NCI-H1417 (cell line): ENCODE results near the gene TPCN1.

Source experiments
- DNase-seq, 3 experiments: peaks; one replicate each; lab custom pipeline; 2025; lab: John Stamatoyannopoulos, UW

Gene TPCN1

DNA sequence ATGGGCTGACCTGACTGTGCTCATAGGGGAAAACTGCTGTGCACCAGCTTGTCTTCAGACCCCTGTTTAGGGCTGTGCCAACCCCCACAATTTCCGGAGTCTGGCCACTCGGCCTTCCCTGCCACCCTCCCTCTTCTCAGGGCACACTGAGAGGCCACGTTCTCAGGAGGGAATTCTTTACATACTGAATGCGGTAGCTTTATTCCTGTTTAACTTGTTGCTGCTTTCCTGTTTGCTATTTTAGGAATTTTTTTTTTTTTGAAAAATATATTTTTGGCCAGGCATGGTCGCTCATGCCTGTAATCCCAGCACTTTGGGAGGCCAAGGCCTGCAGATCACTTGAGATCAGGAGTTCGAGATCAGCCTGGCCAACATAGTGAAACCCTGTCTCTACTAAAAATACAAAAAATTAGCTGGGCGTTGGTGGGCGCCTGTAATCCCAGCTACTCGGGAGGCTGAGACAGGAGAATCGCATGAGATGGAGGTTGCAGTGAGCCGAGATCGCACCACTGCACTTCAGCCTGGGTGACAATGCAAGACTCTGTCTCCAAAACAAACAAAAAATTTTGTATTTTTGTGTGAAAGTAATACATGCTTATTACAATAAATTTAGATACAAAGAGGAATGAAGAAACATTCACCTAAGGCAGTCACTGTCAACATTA is 39.5 kb downstream of the TPCN1 start:
- DNase-seq: no peak

DNA sequence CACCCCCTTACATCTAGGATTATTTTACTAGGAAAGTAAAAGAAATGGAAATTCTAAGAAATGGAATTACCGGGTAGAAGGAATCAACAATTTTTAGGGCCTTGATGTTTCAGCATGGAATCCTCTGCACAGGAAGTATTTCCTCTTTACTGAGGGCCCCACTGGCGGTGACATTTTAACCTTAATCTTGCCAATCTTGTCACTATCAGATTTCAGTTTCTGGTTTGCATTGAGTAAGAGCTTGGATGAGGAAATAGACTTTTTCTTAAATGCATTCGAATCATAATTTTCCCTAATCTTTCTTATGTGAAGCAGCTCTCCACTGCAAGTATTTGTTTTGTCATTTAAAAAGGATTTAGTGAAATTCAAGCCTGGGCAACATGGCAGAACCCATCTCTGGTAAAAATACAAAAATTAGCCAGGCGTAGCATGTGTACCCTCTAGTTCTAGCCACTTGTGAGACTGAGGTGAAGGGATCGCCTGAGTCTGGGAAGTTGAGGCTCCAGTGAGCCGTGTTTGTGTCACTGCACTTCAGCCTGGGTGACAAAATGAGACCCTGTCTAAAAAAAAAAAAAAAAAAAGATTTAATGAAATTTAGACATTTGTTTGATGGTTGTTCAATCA is 40.7 kb downstream of the TPCN1 start:
- no peak for DNase-seq

DNA sequence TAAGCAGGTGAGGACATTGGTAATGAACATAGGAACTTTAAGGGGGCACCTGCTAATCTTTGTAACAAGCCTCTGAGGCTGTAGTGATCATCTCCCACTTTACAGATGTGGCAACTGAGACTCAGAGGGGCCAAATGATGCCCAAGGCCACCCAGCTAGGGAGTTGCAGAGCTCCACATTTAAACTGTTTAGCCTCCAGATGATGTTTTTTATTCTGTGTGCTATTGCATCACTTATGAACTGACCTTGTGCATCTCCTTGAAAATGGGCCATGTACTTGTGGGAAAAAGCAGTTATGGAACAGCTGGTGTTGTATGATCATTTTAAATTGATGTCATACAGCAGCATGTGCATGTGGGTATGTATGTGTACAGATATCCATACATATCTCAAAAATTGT is 41.4 kb downstream of the TPCN1 start:
- DNase-seq: no peak

DNA sequence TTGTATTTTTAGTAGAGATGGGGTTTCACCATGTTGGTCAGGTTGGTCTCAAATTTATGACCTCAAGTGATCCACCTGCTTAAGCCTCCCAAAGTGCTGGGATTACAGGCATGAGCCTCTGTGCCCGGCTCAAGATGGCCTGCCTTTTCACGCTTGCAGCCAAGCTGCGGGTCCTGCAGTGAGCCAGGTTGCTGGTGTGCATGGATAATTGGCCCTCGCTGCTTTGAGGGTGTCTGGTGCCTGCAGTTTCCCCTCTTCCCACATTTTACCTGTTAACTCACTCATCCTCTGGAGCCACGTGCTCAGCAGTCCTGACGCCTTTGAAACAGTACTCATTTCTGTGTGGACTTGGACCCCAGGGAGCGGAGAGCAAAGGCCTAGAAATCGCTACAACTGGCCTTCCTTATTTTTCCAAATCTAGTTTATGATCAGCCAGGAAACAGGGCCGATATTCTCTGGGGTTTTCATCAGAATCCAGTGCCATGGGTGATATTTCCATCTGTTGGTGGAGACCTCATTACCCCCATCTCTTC is 42.2 kb downstream of the TPCN1 start:
- DNase-seq: no peak

DNA sequence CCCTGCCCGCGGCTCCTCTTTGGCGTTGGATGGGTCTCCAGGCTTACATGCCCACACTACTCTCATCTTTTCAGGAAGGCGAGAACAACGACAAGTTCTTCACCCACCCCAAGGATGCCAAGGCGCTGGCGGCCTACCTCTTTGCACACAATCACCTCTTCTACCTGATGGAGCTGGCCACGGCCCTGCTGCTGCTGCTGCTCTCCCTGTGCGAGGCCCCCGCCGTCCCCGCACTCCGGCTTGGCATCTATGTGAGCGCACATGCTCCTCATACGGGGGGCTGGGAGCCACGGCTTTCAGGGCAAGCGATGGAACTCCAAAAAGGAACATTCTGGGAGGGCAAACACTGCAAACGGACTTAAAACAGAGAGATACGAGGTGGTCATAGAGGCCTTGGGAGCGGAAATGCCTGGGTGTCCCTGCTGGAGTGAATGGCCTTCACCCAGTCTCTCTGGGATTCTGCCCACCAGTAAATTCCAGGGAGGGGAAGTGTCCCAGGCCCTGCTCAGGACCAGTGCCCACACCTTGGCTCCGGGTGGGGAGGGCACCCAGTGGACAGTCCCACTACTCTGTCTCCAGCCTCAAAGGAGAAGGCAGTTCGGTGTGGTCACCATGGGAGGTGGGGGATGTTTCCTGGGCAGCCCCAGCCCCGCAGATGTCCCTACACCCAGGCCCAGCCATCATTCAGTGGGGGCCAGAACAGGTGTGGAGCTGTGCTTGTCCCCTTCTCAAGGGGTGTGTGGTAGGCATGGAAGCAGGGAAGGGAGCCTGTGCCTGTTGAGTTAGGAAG is 45.0 kb downstream of the TPCN1 start:
- no peak for DNase-seq

DNA sequence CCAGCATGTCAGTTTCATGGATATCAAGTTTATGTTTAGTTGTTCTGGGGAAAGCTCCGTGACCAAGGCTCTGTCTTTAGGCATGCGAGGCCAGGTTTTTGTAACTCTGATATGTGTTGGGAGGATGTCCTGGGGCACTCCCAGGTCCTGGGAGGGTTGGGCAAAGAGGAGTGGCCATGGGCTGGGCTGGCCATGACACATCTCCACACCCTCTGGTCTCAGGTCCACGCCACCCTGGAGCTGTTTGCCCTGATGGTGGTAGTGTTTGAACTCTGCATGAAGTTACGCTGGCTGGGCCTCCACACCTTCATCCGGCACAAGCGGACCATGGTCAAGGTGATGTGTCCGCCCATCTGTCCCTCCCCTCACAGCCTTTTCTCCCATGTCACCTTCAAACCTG is 46.4 kb downstream of the TPCN1 start:
- DNase-seq: no peak

DNA sequence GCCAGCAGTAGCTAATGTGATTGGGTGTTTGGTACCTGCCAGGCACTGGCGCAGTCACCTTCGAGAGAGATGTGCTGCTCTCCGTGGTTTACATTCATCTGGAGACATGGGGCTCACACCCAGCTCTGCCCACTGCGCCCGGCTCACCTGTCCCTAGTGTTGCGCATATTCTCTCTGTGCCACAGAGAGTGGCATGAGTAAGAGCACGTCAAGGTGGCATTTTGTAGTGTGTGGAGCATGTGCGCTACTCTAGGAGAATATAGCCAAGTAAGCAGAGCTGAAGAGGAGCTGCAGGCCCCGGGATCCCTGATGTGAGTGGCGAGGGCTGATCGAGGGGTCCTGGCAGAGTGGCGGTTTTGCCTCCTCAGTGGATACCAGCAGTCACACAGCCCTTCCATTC is 46.9 kb downstream of the TPCN1 start:
- no peak for DNase-seq

DNA sequence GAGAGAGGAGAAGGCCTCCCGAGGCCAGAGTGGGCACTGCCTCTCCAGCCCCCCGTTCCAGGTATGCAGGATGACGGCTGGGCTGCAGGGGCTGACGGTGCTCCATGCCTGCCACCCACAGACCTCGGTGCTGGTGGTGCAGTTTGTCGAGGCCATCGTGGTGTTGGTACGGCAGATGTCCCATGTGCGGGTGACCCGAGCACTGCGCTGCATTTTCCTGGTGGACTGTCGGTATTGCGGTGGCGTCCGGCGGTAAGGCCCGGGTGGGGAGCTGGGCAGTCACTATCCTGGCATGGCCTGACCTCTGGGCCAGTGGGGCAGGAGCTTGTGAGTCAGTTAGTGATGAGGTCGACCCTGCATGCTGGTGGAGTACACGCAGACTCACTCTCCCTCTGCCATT is 47.4 kb downstream of the TPCN1 start:
- no peak for DNase-seq

DNA sequence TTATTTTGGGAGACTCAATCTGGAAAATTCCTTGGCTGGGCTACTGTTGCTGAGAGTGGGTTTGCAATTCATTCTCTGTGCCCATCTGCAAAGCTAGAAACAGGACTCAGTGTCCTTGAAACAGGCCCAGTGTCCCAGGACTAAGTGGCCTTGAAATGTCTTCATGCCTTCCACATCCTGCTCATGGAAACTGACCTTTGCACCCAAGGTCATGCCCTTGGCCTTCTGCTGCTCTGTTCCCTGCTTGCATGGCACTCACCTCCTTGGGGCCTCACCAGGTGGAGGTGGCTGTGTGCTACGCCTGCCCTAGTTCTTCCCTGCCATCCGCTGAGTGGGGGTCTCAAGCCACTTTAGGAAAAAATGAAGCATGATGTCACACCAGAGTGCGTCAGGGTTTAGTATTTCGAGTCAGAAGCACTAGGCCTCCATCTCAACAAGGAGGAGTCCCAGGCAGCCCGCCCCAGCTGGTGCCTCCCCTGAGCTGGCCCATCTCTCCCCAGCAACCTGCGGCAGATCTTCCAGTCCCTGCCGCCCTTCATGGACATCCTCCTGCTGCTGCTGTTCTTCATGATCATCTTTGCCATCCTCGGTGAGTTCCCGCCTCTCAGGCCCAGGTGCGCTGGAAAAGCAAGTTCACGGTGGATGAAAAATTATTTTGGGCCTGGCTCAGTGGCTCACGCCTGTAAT is 48.1 kb downstream of the TPCN1 start:
- no peak for DNase-seq

DNA sequence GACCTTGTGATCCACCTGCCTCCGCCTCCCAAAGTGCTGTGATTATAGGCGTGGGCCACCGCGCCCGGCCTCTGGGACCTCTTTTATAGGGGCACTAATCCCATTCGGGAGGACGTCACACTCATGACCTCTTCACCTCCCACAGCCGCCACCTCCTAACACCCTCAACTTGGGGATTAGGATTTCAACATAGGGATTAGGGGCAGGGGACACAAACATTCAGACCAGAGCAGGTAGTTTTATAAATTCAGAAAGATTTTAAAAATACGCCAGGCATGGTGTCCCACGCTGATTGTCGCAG is 49.4 kb downstream of the TPCN1 start:
- DNase-seq: no peak

DNA sequence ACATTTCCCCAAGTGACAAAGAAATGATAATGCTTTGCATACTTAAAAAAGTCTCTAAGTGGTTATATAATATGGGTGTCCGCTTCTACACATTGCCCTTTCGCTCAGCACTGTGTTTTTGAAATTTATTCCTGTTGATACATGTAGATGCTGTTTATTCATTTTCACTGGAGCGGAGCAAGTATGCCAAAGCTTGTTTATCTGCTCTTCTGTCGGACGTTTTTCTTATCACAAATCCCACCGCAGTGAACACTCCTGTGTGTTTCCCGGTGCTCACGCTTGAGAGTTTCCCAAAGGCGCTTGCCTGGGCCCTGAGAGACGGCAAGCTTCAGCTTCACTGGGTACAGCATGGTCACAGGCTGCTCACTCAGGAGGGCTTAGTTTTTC is 50.2 kb downstream of the TPCN1 start:
- no peak for DNase-seq

DNA sequence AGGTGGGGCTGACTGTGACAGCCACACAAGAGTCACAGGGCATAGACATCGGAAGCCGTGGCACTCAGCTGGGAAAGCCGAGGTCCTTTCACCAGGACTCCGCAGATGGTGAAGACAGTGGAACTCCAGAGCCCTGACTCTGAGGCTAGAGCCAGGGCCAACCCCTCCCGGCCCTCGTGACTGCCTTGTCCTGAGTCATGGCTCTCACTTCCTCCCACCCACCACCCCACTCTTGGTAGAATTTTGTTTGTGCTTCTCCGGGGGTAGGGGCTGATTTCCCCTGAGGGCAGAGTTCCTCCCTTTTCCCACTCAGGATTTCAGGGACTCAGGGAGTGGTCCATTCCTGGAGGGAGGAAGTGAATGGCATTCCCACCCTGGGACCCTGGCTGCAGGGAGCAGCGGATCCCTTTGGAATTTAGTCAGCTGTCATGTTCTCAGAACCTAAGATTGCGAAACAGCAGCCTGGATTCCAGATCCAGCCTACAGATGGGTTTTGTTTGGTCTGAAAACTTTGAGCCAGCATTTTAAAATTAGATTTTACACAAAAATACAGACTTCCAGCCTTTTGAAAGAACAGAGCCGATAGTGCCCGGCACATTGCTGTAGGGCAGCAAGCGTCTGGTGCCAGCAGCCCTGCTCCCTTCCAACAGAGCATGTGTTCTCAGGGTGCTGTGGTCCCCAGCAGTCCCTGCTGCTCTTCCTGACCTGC is 50.7 kb downstream of the TPCN1 start:
- no peak for DNase-seq

DNA sequence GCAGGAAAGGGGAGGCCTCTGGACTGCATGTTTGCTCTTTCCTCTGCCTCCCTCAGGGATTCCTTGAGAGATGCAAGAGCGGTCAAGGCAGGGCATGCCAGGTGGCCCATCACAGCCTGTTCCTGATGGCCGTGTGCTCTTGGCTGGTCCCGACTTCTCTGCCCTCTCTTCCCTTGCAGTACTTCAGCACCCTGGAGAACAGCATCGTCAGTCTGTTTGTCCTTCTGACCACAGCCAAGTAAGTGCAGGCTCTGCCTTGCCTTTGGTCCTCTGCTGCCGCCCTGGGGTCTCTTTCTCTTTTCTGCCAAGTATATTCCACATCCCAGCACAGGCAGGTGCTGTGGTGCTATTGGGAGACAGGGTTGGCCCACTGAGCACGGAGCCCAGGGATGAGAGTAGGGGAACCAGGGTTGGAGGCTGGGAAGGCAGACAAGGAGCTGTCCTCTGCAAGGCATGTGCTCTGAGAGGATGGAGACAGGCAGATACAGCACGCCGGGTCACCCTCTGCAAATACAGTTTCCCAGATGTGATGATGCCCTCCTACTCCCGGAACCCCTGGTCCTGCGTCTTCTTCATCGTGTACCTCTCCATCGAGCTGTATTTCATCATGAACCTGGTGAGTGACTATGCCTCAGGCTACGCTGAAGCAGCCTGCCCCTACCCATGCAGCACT is 51.9 kb downstream of the TPCN1 start:
- no peak for DNase-seq

DNA sequence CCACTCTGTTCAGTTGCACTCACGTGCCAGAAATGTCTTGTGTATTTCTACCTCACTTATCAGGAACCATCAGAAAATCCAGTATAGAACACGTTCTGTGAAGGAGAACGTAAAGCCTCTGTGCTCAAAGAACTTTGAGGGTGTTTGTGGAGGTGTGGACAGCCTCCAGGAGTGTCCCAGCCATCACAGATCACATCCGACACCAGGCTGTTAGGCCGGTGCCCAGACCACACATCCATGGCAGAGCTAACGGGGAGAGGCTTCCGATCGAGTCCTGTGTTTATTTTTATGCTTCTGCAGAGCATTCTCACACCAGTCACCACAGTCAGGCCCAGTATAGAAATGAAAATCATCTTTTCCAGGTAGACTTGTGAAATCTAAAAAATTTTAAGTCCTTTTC is 53.6 kb downstream of the TPCN1 start:
- DNase-seq: no peak

DNA sequence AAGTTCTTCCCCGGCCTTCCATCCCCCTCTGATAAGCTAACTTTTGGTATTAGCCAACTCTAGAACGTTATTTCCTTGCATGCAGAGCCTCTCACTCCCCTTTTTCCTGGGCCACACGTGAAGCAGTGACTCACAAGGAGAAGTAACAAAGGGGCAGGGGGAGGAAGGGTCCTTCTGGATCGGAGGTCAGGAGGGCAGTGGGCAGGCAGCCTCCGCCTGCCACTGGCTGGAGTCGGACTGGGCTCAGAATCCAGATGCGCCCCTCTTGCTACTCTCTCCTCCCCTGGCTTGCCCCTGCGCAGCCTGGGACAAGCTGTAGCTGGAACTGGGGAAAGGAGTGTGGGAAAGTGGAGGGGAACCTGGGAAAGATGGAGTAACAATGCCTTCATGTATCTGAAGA is 55.0 kb downstream of the TPCN1 start:
- DNase-seq: no peak

DNA sequence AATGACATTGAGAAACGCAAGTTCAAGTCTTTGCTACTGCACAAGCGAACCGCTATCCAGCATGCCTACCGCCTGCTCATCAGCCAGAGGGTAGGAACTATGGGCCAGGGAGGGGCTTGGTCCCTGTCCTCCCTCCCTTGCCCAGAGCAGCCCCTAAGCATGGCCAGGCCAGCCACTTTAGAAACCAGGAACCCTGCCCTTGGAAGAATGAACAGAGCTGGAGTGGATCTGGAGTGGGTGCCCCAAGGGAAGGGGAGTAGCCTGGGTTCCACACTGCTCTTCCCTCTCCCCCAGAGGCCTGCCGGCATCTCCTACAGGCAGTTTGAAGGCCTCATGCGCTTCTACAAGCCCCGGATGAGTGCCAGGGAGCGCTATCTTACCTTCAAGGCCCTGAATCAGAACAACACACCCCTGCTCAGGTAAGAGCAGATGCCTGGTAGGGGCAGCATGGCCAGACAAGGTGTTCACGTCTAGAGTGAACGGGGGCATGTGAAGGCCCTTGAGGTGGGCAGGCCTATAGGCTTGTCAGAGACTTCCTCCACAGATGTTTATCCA is 55.8 kb downstream of the TPCN1 start:
- DNase-seq: peak in 1 of 3 experiments; percentile 22

DNA sequence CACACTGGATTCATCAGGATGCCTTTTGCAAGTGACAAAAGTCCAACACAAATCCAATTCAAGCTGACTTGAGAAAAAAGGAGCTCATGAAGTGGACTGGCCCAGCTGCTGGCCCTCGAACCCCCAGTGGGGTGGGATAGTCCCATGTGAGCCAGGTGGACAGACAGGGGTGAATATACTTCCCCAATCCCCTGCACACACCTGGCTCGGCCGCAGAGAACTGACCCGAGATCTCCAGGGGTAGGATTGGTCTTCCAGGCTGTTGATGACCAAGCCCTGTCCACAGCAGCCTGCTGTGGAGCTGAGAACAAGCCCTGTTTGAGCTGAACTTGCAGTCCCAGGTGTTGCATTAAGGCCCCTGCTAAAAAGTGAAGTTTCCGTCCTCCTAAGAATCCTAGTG is 56.2 kb downstream of the TPCN1 start:
- no peak for DNase-seq

DNA sequence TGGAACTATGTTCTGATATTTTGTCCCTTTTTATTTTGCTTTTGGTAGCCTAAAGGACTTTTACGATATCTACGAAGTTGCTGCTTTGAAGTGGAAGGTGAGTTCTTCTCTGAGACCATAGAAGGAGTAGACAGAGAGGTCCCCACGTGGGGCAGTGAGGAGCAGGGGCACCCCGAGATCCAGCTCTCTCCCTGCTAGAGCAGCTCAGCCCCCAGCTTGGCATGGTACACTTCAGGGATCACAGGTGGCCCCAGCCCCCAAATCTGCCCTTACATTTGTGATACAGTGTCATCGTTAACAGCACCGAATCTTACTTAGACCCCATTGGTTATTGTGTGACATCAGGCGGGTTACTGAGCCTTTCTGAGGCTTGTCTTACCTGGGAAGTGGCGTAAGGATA is 56.9 kb downstream of the TPCN1 start:
- DNase-seq: no peak

DNA sequence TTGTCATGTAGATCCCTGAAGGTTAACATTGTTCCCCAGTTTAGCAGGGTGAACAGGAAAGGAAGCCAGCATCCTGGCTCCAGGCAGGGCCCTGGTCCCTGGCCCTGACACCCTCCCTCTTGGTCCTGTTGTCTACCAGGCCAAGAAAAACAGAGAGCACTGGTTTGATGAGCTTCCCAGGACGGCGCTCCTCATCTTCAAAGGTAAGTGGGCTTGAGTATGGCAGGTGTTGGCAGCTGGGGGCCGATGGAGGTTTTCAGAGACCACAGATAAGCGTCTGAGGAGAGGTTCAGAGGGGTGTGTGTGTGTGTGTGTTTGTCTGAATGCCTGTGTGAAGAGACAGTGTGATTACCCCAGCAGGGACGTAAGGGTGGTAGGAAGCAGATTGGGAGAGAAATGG is 57.4 kb downstream of the TPCN1 start:
- peak in 1 of 3 experiments; percentile 47 for DNase-seq

DNA sequence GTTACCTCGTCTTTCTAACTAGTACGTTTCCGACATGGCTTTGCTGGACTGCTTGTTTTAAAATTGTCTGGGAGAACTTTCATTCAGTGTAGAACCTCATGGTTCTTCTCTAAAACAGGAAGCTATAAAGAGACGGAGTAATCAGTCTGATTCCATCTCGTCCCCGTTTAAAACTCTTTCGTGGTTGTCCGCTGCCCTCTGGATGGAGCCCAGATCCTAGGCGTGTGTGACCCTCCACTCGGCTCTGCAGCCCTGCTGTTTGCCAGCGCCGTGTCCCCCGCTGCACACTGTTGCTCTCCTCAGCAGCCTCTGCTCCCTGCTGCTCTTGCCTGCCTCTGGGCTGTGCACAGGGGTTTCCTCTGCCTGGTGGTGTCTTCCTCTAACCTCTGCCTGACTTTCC is 63.5 kb downstream of the TPCN1 start:
- no peak for DNase-seq
